Ishikawa (cell line): ENCODE measurements around the gene SIDT2.
A peak's percentile ranks its signal among the peaks of the same experiment; 100 is the strongest.

Experiments
- CEBPB ChIP-seq: IDR thresholded peaks from 2 replicates; pipeline ENCODE4 v1.6.1; 2012
- CREB1 ChIP-seq: IDR thresholded peaks from 2 replicates; pipeline ENCODE4 v1.6.1; 2012; ENCODE audit warnings: low read depth
- EGR1 ChIP-seq: IDR thresholded peaks from 2 replicates; pipeline ENCODE4 v1.6.1; 2012
- EP300 ChIP-seq: IDR thresholded peaks from 2 replicates; pipeline ENCODE4 v1.6.1; 2012; ENCODE audit warnings: borderline replicate concordance
- FOXM1 ChIP-seq: IDR thresholded peaks from 2 replicates; pipeline ENCODE4 v1.6.1; 2012; ENCODE audit warnings: low read depth, borderline replicate concordance
- MAX ChIP-seq: IDR thresholded peaks from 2 replicates; pipeline ENCODE4 v1.6.1; 2012
- NFIC ChIP-seq: IDR thresholded peaks from 2 replicates; pipeline ENCODE4 v1.6.1; 2012
- RAD21 ChIP-seq: IDR thresholded peaks from 2 replicates; pipeline ENCODE4 v1.6.1; 2012; ENCODE audit warnings: low read depth
- TAF1 ChIP-seq: IDR thresholded peaks from 2 replicates; pipeline ENCODE4 v1.6.1; 2012; ENCODE audit warnings: low read depth, mild to moderate bottlenecking
- TCF12 ChIP-seq: IDR thresholded peaks from 2 replicates; pipeline ENCODE4 v1.6.1; 2012; ENCODE audit warnings: low read depth
- TEAD4 ChIP-seq: IDR thresholded peaks from 2 replicates; pipeline ENCODE4 v1.6.1; 2012
- USF1 ChIP-seq: IDR thresholded peaks from 2 replicates; pipeline ENCODE4 v1.6.1; 2012
- YY1 ChIP-seq: IDR thresholded peaks from 2 replicates; pipeline ENCODE4 v1.6.1; 2012; ENCODE audit warnings: low read depth
- ZBTB7A ChIP-seq: IDR thresholded peaks from 2 replicates; pipeline ENCODE4 v1.6.1; 2012; ENCODE audit warnings: low read depth
- TF ChIP-seq, protein P1 (sequence below): IDR thresholded peaks from 2 replicates; pipeline ENCODE4 v1.6.1; 2012; ENCODE audit warnings: low read depth, mild to moderate bottlenecking

Gene SIDT2

DNA sequence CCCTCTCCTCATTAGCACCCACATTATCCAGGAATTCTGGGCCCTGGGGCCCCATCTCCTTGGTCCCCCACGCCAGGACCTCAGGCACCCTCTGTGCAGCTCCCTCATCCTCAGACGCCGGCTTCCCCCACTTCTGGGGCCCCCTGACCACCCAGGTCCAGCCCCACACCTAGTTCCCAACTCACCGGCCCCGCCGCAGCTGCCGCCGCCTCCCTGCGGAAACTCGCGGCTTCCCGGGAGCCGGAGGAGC lies 53.2 kb downstream of the SIDT2 start, which contains the start of gene PCSK7:
Gene PCSK7, minus strand, starts transcription at position 232 of the 250 bp plus-strand sequence. CDS start 2,229 bp downstream, outside the sequence.
- TF ChIP-seq USF1 (no peak), TCF12 (peak; percentile 21; the same call in 1 of the 2 replicates), RAD21 (no peak), EP300 (no peak), NFIC (no peak), YY1 (no peak), TEAD4 (no peak), TAF1 (no peak; the same call in 1 of the 2 replicates), CREB1 (peak; percentile 33; the same call in 1 of the 2 replicates), EGR1 (no peak), FOXM1 (no peak)
- TF ChIP-seq, protein P1, sequence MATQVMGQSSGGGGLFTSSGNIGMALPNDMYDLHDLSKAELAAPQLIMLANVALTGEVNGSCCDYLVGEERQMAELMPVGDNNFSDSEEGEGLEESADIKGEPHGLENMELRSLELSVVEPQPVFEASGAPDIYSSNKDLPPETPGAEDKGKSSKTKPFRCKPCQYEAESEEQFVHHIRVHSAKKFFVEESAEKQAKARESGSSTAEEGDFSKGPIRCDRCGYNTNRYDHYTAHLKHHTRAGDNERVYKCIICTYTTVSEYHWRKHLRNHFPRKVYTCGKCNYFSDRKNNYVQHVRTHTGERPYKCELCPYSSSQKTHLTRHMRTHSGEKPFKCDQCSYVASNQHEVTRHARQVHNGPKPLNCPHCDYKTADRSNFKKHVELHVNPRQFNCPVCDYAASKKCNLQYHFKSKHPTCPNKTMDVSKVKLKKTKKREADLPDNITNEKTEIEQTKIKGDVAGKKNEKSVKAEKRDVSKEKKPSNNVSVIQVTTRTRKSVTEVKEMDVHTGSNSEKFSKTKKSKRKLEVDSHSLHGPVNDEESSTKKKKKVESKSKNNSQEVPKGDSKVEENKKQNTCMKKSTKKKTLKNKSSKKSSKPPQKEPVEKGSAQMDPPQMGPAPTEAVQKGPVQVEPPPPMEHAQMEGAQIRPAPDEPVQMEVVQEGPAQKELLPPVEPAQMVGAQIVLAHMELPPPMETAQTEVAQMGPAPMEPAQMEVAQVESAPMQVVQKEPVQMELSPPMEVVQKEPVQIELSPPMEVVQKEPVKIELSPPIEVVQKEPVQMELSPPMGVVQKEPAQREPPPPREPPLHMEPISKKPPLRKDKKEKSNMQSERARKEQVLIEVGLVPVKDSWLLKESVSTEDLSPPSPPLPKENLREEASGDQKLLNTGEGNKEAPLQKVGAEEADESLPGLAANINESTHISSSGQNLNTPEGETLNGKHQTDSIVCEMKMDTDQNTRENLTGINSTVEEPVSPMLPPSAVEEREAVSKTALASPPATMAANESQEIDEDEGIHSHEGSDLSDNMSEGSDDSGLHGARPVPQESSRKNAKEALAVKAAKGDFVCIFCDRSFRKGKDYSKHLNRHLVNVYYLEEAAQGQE: no peak

GRCh38 chr11:117232092-117232878 lies 53.7 kb downstream of the SIDT2 start, which contains the start of gene RNF214:
Gene RNF214, plus strand, starts transcription at chr11:117232671. Its CDS starts 1,602 bp downstream, at chr11:117234273.
- TF ChIP-seq RAD21 (no peak; the same call in 1 of the 2 replicates), YY1 (0 out of 2 replicates have a peak, but pooled peaks have one; percentile 52), TEAD4 (no peak), CEBPB (no peak), TAF1 (no peak; the same call in 1 of the 2 replicates), EGR1 (no peak), USF1 (no peak), NFIC (no peak), TCF12 (no peak), EP300 (no peak), FOXM1 (no peak), ZBTB7A (peak; percentile 96)
- TF ChIP-seq, protein P1: no peak

DNA sequence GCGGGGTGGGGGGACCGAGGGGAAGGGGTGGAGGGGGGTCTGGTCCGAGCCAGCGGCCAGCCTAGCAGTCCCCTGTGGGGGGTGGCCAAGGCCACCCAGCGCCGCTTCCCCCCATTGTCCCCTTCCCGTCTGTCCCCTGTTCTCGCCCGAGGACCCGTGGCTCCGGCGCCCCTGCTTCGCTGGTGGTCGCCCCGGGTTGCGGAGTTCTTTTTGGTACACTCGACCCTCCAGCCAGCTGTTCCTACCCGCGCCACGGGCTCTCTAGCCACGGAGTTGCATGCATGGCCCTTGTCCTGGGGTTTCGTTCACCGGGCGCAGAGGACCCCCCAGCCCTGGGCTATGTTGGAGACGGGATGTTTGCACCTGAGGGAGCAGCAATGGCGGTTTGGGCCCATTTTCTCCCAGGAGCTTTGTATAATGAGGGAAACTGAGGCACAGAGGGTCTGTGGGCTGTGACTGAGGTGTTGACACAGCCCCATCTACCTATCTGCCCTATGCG lies 54.4 kb downstream of the SIDT2 start:
- TF ChIP-seq EP300 (no peak), FOXM1 (no peak), TCF12 (no peak), NFIC (no peak), YY1 (no peak), EGR1 (no peak), TAF1 (no peak), CEBPB (no peak), RAD21 (no peak), MAX (no peak), CREB1 (no peak), TEAD4 (no peak)
- TF ChIP-seq, protein P1: no peak

- TF ChIP-seq CREB1 (no peak), CEBPB (no peak), EP300 (no peak), EGR1 (no peak), USF1 (no peak), FOXM1 (no peak), YY1 (no peak), TAF1 (no peak), TEAD4 (no peak), MAX (no peak), TCF12 (no peak), RAD21 (no peak), NFIC (no peak)
- TF ChIP-seq, protein P1: no peak
Measured at GRCh38 chr11:117238221-117238620, 59.7 kb downstream of the SIDT2 start.
